ENCODE data around the gene ZFHX3. TPM values are rescaled to one million over a fixed set of nuclear protein-coding genes. Genes with fewer than 3 reads are reported as not detected.

Gene ZFHX3
- total RNA-seq, 4 donors from 2014 or later: 9.1 to 34.0 (median 12.0) TPM

DNA sequence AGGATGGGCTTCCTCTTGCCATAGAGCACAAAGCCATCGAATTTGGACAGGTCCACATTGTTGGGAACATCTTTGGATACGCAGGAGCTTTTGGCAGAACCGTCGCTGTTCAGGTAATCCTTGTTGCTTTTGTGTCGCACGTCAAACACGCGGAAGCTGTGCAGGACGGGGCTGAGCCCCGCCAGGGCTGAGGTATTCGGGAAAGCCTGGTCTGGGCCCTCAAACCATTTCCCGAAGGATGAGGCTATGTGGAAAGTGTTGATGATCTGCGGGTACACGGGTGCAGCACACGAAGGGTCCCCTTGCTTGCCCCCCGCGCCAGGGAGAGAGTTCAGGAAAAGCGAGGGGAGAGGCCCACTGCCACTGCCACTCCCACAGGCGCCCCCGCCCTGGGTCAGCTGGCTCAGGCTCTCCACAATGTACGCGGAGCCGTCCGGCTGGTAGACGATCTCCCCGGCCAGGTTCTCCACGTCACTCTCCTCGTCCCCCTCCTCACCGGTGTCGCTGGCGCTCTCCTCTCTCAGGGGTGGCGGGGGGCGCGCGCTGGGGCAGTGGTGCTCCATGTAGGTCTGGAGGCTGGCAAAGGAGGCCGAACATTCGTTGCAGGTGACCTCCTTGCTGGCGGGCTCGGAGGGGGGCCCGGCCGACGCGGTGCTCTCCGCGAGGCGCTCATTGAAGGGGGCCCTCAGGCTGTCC, 88.5 kb downstream of the ZFHX3 start:
- no peaks in the 10 kb centered on the region for H3K36me3 ChIP-seq
- no peaks in the 10 kb centered on the region for H3K9me3 ChIP-seq
- H3K4me3 ChIP-seq: no peak overlapping the region
- TF ChIP-seq, protein P1, sequence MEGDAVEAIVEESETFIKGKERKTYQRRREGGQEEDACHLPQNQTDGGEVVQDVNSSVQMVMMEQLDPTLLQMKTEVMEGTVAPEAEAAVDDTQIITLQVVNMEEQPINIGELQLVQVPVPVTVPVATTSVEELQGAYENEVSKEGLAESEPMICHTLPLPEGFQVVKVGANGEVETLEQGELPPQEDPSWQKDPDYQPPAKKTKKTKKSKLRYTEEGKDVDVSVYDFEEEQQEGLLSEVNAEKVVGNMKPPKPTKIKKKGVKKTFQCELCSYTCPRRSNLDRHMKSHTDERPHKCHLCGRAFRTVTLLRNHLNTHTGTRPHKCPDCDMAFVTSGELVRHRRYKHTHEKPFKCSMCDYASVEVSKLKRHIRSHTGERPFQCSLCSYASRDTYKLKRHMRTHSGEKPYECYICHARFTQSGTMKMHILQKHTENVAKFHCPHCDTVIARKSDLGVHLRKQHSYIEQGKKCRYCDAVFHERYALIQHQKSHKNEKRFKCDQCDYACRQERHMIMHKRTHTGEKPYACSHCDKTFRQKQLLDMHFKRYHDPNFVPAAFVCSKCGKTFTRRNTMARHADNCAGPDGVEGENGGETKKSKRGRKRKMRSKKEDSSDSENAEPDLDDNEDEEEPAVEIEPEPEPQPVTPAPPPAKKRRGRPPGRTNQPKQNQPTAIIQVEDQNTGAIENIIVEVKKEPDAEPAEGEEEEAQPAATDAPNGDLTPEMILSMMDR (IDR thresholded peaks at IDR 0.05): no peak
- no peak for TF ChIP-seq POLR2A (IDR thresholded peaks at IDR 0.05)
- intact Hi-C loops (cut with DNase I; ENCODE audit: low total_unique reads): loop anchor here (10.0 kb wide), 1 partner anchor 115 kb away; no protein-coding TSS in a partner anchor
- no peak overlapping the region for H3K27ac ChIP-seq
- H3K4me1 ChIP-seq: no peaks in the 10 kb centered on the region
- DNase-seq: no peak
- no peaks in the 10 kb centered on the region for H3K27me3 ChIP-seq

DNA sequence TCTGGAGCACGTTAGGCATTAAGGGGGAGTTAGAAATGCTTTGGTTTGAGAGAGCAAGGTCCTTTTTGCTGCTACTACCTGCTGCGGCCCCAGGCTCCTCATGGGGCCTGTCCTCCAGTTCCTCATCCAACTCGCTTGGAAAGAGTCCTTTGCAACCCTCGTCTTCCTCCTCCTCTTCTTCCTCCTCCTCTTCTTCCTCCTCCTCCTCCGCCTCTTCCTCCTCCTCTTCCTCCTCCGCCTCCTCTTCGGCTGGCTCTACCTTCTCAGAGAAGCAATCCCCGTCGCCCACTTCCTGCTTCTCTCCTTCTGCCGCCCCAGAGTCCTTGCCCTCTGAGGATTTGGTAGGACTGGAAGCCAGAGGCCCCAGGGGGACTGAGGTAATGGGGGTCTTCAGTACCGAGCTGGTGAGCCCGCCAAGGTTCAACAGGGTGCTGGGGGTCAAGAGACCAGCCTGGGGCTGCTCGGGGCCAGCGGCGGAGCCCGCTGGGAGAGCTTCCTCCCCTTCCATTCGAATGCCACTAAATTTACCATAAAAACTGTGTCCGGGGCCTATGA, 89.3 kb downstream of the ZFHX3 start:
- TF ChIP-seq POLR2A (IDR thresholded peaks at IDR 0.05): no peak
- TF ChIP-seq, protein P1 (IDR thresholded peaks at IDR 0.05): no peak

DNA sequence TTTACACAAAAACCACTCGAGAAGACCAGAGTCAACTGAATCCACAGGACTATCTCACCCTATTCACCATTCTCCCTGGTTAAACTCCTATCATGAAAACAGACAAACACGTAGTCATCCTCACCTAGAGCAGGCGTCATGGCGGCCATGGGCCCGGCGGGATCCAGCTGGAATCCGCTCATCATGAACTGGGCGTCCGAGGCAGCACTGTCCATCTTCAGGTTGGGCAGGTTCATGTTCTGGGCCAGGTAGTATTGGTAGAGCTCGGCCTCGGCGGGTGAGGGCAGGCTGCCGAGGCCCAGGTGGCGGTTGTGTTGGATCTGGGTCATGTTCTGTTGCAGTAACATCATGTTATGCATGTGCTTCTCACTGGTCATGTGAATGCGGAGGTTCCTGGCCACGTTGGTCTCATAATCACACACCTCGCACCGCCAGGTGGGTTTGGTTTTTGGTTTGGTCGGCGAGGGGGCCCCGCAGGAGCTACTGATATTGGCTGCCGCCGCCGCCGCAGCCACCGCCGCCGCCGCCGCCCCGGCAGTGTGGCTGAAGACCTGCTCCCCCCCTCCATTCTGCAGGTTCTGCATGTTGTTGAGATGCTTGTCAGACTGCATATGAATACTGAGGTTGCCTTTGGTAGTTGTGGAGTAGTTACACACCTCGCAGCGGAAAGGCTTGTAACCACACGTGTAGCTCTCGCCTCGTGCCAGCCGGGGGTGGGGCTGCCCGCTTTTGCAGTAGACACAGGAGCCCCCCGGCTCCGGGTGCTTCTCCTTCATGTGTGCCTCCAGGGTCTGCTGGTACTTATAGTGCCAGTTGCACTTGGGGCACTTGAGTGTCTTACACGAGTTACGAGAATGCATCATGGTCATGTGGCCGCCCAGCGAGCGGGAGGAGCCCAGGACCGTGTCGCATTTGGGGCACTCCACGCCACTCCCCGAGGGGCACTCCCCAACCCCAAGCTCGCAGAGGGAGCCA, 90.3 kb downstream of the ZFHX3 start:
- DNase-seq: no peak
- Histone ChIP-seq H3K4me3 (no peak overlapping the region), H3K9me3 (no peaks in the 10 kb centered on the region), H3K27me3 (no peaks in the 10 kb centered on the region), H3K27ac (no peak overlapping the region), H3K4me1 (no peaks in the 10 kb centered on the region), H3K36me3 (no peaks in the 10 kb centered on the region)
- TF ChIP-seq, protein P1 (IDR thresholded peaks at IDR 0.05): no peak
- TF ChIP-seq POLR2A (IDR thresholded peaks at IDR 0.05): no peak
- intact Hi-C loops (cut with DNase I; ENCODE audit: low total_unique reads): loop anchor here (10.0 kb wide), 1 partner anchor 113 kb away; no protein-coding TSS in a partner anchor

More for the DNA sequence above, 89.3 kb downstream of the ZFHX3 start:
- Histone ChIP-seq H3K4me1 (no peaks in the 10 kb centered on the region), H3K36me3 (no peaks in the 10 kb centered on the region), H3K4me3 (no peak overlapping the region), H3K27ac (no peak overlapping the region), H3K27me3 (no peaks in the 10 kb centered on the region), H3K9me3 (no peaks in the 10 kb centered on the region)
- intact Hi-C loops (cut with DNase I; ENCODE audit: low total_unique reads): loop anchor here (10.0 kb wide), 1 partner anchor 114 kb away; no protein-coding TSS in a partner anchor
- DNase-seq: no peak

DNA sequence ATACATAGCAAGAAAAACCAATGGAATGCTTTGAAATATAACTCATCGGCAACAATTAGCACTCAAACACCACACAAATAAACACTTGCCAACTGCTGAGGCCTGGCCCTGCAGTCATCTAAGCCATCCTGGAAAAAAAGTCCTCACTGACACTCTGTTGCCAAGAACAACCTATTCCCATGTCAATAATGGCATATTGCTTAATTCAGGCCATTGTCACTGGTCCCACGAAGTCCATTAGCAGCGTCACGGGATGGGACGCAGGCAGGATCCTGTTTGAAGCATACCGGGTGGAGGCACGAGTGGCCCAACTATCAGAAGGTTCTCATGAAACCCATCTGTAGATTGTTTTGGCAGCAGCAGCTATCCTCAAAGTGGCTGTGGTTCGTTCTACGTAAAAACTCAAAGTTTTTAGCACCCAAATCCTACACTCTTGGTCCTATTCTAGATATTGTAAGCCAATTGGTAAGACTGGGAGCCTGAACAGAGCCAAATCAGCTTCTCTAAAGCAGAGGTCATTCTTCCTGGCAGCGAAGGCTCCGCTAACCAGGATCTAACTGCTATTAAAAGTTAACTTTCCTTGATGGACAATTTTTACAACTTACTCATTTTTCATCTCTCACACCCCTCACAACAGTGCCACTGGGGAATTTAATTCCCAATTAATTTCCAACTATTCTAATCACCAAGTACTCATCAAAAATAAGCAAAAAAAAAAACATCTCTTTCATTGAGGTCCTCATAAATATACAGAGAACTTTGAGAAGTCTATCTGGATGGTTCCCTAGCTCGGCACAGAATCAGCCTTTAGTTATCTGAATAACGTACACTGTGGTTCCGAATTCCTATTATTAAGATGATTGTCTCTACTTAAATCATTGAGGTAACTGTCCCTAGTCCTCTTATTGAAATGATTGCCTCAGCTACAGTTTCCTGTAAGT, 91.5 kb downstream of the ZFHX3 start:
- no peaks in the 10 kb centered on the region for H3K4me1 ChIP-seq
- H3K27ac ChIP-seq: no peak overlapping the region
- H3K9me3 ChIP-seq: no peaks in the 10 kb centered on the region
- H3K36me3 ChIP-seq: no peaks in the 10 kb centered on the region
- TF ChIP-seq POLR2A (IDR thresholded peaks at IDR 0.05): no peak
- TF ChIP-seq, protein P1 (IDR thresholded peaks at IDR 0.05): no peak
- no peaks in the 10 kb centered on the region for H3K27me3 ChIP-seq
- H3K4me3 ChIP-seq: no peak overlapping the region
- no peak for DNase-seq
- intact Hi-C loops (cut with DNase I; ENCODE audit: low total_unique reads): loop anchor here (10.0 kb wide), 1 partner anchor 112 kb away; no protein-coding TSS in a partner anchor

Measured in uterus (tissue), 4 donors.